HEK293 (cell line): ENCODE results near the gene METTL21A.

Experiments used
- CTCF ChIA-PET: fragments of 350-600 bp; formaldehyde crosslinking; extraction: SDS; loops from one replicate; lab custom pipeline; 2021; ENCODE audit warnings: antibody characterized with exemption; lab: Yijun Ruan, JAX
- POLR2A ChIA-PET: fragments of 300-600 bp; formaldehyde crosslinking; extraction: SDS; loops from one replicate; lab custom pipeline; 2020; ENCODE audit warnings: antibody characterized with exemption, inconsistent platforms; lab: Yijun Ruan, JAX
- H3K27ac ChIP-seq: fragments of 200-500 bp; sonication (Bioruptor generic); 2 replicates; pipeline ENCODE4 v1.5.1; 2014; ENCODE audit warnings: low read depth, low read length, control low read depth, inconsistent platforms; ENCODE audit errors: extremely low read depth
- H3K36me3 ChIP-seq, 2 experiments: fragments of 200-500 bp in 1 of 2; sonication (Bioruptor generic) in 1 of 2; 1 replicate in 1 of 2; 2 replicates in 1 of 2; pipeline ENCODE4 v1.5.1; 2014 to 2017; ENCODE audit warnings: inconsistent platforms in 2 of 2, low read length in 2 of 2; ENCODE audit not compliant: control insufficient read depth in 2 of 2, insufficient read depth in 1 of 2
- H3K4me1 ChIP-seq: fragments of 200-500 bp; sonication (Bioruptor generic); 2 replicates; pipeline ENCODE4 v1.5.1; 2014; ENCODE audit warnings: mild to moderate bottlenecking, low read length, inconsistent platforms; ENCODE audit not compliant: control insufficient read depth, insufficient read depth
- H3K4me3 ChIP-seq: 2 replicates; pipeline ENCODE4 v1.5.1; 2011; ENCODE audit warnings: low read depth, mild to moderate bottlenecking, control low read depth, low read length, moderate library complexity
- H3K9me3 ChIP-seq: fragments of 200-500 bp; sonication (Bioruptor generic); 2 replicates; pipeline ENCODE4 v1.5.1; 2014; ENCODE audit warnings: low read depth, low read length, inconsistent platforms; ENCODE audit not compliant: control insufficient read depth, insufficient read depth
- KLF16 ChIP-seq: fragments of 450-650 bp; formaldehyde crosslinking; IDR thresholded peaks from 2 replicates; pipeline ENCODE4 v1.5.1; 2017; ENCODE audit warnings: missing biosample characterization, missing genetic modification characterization
- KLF7 ChIP-seq: fragments of 450-650 bp; formaldehyde crosslinking; IDR thresholded peaks from 2 replicates; pipeline ENCODE4 v1.5.1; 2016; ENCODE audit warnings: missing biosample characterization, missing genetic modification characterization, borderline replicate concordance
- MZF1 ChIP-seq: fragments of 450-650 bp; formaldehyde crosslinking; IDR thresholded peaks from 2 replicates; pipeline ENCODE4 v1.5.1; 2017; ENCODE audit warnings: missing biosample characterization, missing genetic modification characterization, borderline replicate concordance
- PRDM6 ChIP-seq: fragments of 450-650 bp; formaldehyde crosslinking; IDR thresholded peaks from 2 replicates; pipeline ENCODE4 v1.5.1; 2017; ENCODE audit warnings: missing biosample characterization, missing genetic modification characterization
- ZBTB6 ChIP-seq: fragments of 450-650 bp; formaldehyde crosslinking; IDR thresholded peaks from 2 replicates; pipeline ENCODE4 v1.5.1; 2017; ENCODE audit warnings: missing biosample characterization, missing genetic modification characterization
- ZNF37A ChIP-seq: fragments of 450-650 bp; IDR thresholded peaks from 2 replicates; pipeline ENCODE4 v1.5.1; 2018; ENCODE audit warnings: missing biosample characterization, missing genetic modification characterization
- ZNF423 ChIP-seq: fragments of 450-650 bp; formaldehyde crosslinking; IDR thresholded peaks from 2 replicates; pipeline ENCODE4 v1.5.1; 2016; ENCODE audit warnings: missing biosample characterization, missing genetic modification characterization
- ZNF426 ChIP-seq: fragments of 450-650 bp; formaldehyde crosslinking; IDR thresholded peaks from 2 replicates; pipeline ENCODE4 v1.5.1; 2017; ENCODE audit warnings: missing biosample characterization, missing genetic modification characterization, mild to moderate bottlenecking, inconsistent platforms, moderate library complexity
- ZNF571 ChIP-seq: fragments of 450-650 bp; formaldehyde crosslinking; IDR thresholded peaks from 2 replicates; pipeline ENCODE4 v1.5.0; 2017; ENCODE audit warnings: missing biosample characterization, missing genetic modification characterization
- ZNF623 ChIP-seq: fragments of 450-650 bp; formaldehyde crosslinking; IDR thresholded peaks from 2 replicates; pipeline ENCODE4 v1.5.1; 2016; ENCODE audit warnings: missing biosample characterization, missing genetic modification characterization
- ZNF629 ChIP-seq: fragments of 450-650 bp; formaldehyde crosslinking; IDR thresholded peaks from 2 replicates; pipeline ENCODE4 v1.5.1; 2017; ENCODE audit warnings: missing biosample characterization, missing genetic modification characterization
- ZNF843 ChIP-seq: fragments of 450-650 bp; formaldehyde crosslinking; IDR thresholded peaks from 2 replicates; pipeline ENCODE4 v1.5.1; 2016; ENCODE audit warnings: missing biosample characterization, missing genetic modification characterization
- ZSCAN4 ChIP-seq: fragments of 450-650 bp; formaldehyde crosslinking; IDR thresholded peaks from 2 replicates; pipeline ENCODE4 v1.5.1; 2017; ENCODE audit warnings: missing biosample characterization, missing genetic modification characterization
- TF ChIP-seq, protein P1 (sequence below): fragments of 450-650 bp; formaldehyde crosslinking; optimal IDR thresholded peaks from 2 replicates; pipeline ENCODE3; 2016; ENCODE audit warnings: missing biosample characterization, mild to moderate bottlenecking, missing genetic modification characterization
- TF ChIP-seq, protein P2 (sequence below): fragments of 450-650 bp; formaldehyde crosslinking; IDR thresholded peaks from 2 replicates; pipeline ENCODE4 v1.5.1; 2016; ENCODE audit warnings: missing biosample characterization, missing genetic modification characterization
- TF ChIP-seq, protein P3 (sequence below): fragments of 450-650 bp; formaldehyde crosslinking; IDR thresholded peaks from 2 replicates; pipeline ENCODE4 v1.5.1; 2016; ENCODE audit warnings: missing biosample characterization, missing genetic modification characterization
- TF ChIP-seq, protein P4 (sequence below): fragments of 450-650 bp; formaldehyde crosslinking; IDR thresholded peaks from 2 replicates; pipeline ENCODE4 v1.5.1; 2016; ENCODE audit warnings: missing biosample characterization, missing genetic modification characterization
- TF ChIP-seq, protein P5 (sequence below): fragments of 450-650 bp; formaldehyde crosslinking; IDR thresholded peaks from 2 replicates; pipeline ENCODE4 v1.5.1; 2016; ENCODE audit warnings: missing biosample characterization, missing genetic modification characterization

The METTL21A gene

DNA sequence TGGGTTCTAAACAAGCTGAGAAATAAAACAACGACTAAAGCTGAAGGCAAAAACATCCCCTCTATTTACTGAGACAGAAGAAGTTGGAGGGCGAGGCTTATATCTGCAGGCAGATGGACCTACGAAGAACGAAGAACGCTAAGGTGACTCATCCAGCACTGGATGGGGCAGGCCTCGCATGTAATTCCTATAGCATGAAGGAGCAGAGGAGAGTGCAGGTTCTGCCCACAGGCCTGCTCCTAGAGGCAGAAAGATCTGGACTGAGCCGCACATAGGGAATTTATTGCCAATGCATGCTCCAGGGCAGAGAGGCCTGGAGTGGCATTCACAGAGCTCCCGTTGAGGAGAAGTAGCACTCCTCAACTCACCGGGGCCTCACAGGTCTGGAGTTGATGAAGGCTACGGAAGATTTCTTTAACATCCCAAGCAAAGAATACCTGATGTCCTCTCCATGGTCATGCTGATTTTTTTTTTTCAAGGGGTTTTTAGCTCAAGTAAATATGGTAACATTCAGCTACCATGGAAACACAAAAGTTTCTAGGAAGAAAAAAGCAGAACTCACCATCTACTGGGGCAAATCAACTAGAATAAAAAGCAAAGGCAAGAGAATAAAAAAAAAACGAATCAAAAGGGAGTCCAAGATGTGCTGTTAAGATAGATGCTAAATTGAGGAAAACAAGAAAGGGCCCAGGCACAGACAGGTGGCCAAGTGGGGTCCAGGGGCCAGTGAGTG, 10.4 kb upstream of the METTL21A start (continued):
- TF ChIP-seq, protein P1, sequence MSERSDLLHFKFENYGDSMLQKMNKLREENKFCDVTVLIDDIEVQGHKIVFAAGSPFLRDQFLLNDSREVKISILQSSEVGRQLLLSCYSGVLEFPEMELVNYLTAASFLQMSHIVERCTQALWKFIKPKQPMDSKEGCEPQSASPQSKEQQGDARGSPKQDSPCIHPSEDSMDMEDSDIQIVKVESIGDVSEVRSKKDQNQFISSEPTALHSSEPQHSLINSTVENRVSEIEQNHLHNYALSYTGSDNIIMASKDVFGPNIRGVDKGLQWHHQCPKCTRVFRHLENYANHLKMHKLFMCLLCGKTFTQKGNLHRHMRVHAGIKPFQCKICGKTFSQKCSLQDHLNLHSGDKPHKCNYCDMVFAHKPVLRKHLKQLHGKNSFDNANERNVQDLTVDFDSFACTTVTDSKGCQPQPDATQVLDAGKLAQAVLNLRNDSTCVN (tag by site-specific recombination), result no peak
- TF ChIP-seq ZBTB6 (tag by site-specific recombination), result no peak
- TF ChIP-seq, protein P2, sequence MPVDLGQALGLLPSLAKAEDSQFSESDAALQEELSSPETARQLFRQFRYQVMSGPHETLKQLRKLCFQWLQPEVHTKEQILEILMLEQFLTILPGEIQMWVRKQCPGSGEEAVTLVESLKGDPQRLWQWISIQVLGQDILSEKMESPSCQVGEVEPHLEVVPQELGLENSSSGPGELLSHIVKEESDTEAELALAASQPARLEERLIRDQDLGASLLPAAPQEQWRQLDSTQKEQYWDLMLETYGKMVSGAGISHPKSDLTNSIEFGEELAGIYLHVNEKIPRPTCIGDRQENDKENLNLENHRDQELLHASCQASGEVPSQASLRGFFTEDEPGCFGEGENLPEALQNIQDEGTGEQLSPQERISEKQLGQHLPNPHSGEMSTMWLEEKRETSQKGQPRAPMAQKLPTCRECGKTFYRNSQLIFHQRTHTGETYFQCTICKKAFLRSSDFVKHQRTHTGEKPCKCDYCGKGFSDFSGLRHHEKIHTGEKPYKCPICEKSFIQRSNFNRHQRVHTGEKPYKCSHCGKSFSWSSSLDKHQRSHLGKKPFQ (tag by site-specific recombination), result no peak

GRCh38 chr2:207633686-207634085, 8.5 kb upstream of the METTL21A start:
- H3K4me1 ChIP-seq, result no peaks in the 10 kb centered on the region
- no peaks in the 10 kb centered on the region for H3K36me3 ChIP-seq
- TF ChIP-seq KLF7 (no peak), KLF16 (tag by site-specific recombination) (no peak), ZNF571 (no peak), ZNF423 (tag by site-specific recombination) (no peak), ZNF623 (tag by site-specific recombination) (no peak), ZNF37A (no peak), ZNF843 (tag by site-specific recombination) (no peak), ZSCAN4 (tag by site-specific recombination) (no peak), MZF1 (tag by site-specific recombination) (no peak), PRDM6 (no peak), ZNF426 (no peak), ZNF629 (tag by site-specific recombination) (no peak)
- TF ChIP-seq, protein P3, sequence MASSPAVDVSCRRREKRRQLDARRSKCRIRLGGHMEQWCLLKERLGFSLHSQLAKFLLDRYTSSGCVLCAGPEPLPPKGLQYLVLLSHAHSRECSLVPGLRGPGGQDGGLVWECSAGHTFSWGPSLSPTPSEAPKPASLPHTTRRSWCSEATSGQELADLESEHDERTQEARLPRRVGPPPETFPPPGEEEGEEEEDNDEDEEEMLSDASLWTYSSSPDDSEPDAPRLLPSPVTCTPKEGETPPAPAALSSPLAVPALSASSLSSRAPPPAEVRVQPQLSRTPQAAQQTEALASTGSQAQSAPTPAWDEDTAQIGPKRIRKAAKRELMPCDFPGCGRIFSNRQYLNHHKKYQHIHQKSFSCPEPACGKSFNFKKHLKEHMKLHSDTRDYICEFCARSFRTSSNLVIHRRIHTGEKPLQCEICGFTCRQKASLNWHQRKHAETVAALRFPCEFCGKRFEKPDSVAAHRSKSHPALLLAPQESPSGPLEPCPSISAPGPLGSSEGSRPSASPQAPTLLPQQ (tag by site-specific recombination), result no peak
- TF ChIP-seq, protein P4, sequence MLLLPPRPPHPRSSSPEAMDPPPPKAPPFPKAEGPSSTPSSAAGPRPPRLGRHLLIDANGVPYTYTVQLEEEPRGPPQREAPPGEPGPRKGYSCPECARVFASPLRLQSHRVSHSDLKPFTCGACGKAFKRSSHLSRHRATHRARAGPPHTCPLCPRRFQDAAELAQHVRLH, result no peak
- TF ChIP-seq, protein P5, sequence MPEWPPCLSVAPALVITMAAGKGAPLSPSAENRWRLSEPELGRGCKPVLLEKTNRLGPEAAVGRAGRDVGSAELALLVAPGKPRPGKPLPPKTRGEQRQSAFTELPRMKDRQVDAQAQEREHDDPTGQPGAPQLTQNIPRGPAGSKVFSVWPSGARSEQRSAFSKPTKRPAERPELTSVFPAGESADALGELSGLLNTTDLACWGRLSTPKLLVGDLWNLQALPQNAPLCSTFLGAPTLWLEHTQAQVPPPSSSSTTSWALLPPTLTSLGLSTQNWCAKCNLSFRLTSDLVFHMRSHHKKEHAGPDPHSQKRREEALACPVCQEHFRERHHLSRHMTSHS, result no peak
- H3K27ac ChIP-seq, result no peak overlapping the region
- no peaks in the 10 kb centered on the region for H3K9me3 ChIP-seq
- POLR2A ChIA-PET, result interaction anchor here (1.3 to 1.8 kb wide), 2 partner anchors 9 to 78 kb away, joined by 5 to 10 read pairs; partner anchors contain the start of genes CCNYL1 and METTL21A
- CTCF ChIA-PET, result interaction anchor here (0.5 to 1.7 kb wide), 6 partner anchors 15 to 439 kb away, joined by 3 to 4 read pairs (median 3); no protein-coding TSS in a partner anchor
- no peak overlapping the region for H3K4me3 ChIP-seq
